GM18870 (cell line): Measurements from ENCODE around the gene RAB3GAP2.
A peak's percentile ranks its signal among the peaks of the same experiment; 100 is the strongest.
"Not testable (repeated sequence)": the region's sequence is repeated elsewhere in the genome, so short reads cannot be mapped to it uniquely, and the experiment has no call there.

Source experiments
- ATAC-seq: cut with Tn5 transposase; IDR thresholded peaks from one replicate; pipeline ENCODE4 v1.9.1; 2021; ENCODE audit warnings: moderate library complexity; ENCODE audit not compliant: unreplicated experiment

RAB3GAP2 gene, protein sequence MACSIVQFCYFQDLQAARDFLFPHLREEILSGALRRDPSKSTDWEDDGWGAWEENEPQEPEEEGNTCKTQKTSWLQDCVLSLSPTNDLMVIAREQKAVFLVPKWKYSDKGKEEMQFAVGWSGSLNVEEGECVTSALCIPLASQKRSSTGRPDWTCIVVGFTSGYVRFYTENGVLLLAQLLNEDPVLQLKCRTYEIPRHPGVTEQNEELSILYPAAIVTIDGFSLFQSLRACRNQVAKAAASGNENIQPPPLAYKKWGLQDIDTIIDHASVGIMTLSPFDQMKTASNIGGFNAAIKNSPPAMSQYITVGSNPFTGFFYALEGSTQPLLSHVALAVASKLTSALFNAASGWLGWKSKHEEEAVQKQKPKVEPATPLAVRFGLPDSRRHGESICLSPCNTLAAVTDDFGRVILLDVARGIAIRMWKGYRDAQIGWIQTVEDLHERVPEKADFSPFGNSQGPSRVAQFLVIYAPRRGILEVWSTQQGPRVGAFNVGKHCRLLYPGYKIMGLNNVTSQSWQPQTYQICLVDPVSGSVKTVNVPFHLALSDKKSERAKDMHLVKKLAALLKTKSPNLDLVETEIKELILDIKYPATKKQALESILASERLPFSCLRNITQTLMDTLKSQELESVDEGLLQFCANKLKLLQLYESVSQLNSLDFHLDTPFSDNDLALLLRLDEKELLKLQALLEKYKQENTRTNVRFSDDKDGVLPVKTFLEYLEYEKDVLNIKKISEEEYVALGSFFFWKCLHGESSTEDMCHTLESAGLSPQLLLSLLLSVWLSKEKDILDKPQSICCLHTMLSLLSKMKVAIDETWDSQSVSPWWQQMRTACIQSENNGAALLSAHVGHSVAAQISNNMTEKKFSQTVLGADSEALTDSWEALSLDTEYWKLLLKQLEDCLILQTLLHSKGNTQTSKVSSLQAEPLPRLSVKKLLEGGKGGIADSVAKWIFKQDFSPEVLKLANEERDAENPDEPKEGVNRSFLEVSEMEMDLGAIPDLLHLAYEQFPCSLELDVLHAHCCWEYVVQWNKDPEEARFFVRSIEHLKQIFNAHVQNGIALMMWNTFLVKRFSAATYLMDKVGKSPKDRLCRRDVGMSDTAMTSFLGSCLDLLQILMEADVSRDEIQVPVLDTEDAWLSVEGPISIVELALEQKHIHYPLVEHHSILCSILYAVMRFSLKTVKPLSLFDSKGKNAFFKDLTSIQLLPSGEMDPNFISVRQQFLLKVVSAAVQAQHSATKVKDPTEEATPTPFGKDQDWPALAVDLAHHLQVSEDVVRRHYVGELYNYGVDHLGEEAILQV (N-terminal part only)

DNA sequence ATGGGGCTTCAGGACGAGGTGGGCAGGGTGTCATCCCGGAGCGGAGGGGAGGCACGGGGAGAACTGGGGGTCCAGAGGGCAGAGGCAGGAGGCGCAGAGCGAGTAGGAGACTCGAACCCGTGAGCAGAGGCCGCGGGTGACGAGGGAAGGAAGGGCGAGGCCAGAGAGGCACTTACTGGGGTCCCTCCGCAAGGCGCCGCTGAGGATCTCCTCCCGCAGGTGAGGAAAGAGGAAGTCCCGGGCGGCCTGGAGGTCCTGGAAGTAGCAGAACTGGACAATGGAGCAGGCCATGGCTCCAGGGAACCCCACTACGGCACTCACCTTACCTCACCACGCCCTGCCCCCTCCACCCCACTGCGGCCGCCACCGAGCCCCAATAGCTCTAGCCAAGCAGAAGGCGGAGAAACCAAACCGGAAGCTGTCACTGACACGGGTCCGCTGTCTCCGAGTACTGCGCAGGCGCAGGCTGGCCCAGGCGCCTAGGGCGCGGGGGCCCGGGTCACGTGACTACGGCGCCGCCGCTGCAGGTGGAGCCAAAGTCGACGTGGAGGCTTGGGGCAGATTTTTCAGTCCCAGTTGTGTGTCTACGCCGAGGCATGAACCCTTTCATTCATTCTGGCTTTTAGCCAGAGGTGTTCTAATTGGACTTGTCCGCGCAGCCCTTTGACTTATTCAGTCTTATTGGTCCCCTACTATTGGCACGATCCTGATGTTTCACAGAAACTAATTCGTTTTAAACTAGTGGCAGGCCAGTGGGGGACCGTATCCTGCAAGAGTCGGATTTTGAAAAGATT is at the start of gene RAB3GAP2:
Gene RAB3GAP2 (minus strand): TSS at position 407 of the 794 bp plus-strand sequence. CDS start 116 bp downstream, at position 291.
- ATAC-seq: peak; percentile 96

DNA sequence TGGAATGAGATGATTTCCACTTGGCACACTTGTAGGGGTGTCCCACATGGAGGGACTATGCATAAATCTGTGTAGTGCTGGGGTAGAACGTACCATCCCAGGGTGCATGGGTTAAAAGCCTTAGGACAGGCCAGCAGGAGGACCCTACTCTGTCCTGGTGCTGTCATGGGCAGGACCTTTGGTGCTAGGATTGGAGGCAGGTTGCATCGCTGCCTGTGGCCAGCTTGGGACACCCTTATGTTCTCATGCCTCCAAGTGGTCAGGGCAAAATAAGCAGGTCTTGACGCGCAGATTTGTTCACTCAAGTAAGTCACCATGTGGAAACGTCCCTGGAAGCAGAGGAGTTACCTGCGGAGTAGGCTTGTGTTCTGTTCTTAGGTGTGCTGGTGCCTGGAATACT is 49.5 kb upstream of the RAB3GAP2 start:
- ATAC-seq: no peak

DNA sequence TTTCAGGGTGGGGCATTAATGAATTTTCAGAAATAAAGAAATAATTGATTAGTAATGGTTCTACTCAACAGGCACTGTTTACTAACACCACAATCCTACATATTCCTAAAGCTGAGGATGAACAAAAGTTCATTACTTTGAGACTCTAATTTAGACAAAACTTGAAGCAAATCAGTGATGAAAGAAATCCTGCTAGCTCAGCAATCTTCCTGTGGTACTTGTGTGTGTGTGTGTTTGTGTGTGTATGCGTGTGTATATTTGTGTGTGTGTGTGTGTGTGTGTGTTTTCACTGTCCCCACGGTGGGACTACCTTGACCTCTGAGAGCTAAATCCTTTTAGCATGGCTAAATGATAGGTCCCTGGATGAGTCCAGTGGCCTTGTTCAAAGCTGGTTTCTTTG is 48.5 kb upstream of the RAB3GAP2 start:
- no peak for ATAC-seq

DNA sequence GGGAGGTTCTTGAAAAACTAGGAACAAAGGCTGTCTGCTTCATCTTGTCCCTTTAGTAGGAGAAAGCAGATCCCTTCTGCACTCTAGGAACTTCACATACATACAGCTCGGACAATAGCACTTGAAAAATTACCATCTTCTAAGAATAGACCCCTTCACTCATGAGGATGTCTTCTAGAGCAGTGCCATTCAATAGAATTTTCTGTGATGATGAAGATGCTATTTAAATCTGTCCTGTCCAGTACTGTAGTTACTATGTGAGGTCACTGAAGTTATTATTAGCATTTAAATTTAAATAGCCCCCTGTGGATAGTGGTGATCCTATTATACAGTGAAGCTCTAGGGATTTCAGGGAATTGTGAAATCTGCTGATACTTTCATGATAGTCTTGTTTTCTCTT is 46.4 kb upstream of the RAB3GAP2 start:
- ATAC-seq: no peak

DNA sequence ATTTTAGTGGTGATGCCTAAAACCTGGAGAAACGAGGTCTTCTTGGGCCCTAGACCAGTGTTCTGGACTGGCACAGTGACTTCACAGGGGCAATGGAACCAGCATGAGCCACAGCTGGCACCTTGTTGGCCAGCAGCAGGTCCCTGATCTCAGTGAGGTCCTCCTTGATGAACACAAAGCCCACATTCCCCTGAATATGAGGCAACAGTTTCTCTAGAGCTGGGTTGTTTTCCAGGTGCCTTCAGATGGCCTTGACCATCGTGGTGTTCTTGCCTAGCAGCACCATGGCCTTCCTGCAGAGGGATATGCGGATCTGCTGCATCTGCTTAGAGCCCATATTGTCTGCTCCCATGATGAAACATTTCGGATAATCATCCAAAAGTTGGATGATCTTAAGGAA is 44.9 kb upstream of the RAB3GAP2 start:
- ATAC-seq: no peak

DNA sequence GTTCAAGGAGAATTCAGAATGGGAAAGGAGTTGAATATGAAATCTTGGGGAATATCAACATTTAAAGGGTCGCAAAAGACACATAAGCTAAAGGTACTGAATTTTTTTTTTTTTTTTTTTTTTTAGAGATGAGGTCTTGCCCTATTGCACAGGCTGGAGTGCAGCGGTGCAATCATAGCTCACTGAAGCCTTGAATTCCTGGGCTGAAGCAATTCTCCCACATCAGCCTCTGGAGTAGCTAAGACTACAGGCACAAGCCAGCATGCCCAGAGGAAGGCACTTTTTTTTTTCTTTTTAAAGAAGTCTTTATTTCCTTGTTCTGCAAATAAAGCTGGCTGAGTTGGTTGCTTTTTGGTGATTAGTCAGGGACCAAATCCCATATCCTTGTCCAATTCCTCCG is 44.1 kb upstream of the RAB3GAP2 start:
- ATAC-seq: no peak

DNA sequence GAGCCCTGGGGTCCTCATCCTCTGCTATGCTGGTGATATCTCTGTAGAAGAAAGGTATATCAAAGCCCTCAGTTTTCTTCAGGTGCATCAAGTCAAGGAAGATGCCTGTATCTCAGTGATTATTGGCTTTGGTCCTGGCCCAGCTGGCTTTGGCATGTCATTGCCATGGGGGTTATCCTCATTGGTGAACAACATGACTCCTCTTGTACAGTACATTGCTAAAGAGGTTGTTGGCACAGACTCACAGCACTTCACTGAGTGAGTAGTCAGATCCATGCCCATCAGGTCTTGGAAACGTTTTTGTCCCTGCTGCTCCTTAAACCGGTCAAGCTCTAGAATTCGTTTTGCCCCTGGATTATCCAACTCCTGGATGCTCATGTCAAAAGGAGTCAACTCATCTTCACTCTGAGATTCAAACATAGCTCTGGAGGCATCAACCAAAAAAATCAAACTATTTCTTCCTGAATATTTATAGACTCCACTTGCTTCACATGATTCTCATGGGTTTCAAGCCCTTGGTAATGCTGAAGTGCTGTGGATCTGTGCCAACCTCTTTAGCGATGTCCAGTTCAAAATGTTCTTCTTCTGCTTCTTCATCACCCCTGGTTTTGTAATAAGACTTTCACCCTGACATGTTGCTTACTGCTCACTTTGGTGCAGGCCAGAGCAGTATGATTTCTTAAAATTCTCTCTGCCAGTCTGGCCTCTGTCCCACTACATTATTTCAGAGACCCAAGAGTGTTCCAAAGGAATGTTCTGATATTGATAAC is 43.0 kb upstream of the RAB3GAP2 start:
- ATAC-seq: no peak

DNA sequence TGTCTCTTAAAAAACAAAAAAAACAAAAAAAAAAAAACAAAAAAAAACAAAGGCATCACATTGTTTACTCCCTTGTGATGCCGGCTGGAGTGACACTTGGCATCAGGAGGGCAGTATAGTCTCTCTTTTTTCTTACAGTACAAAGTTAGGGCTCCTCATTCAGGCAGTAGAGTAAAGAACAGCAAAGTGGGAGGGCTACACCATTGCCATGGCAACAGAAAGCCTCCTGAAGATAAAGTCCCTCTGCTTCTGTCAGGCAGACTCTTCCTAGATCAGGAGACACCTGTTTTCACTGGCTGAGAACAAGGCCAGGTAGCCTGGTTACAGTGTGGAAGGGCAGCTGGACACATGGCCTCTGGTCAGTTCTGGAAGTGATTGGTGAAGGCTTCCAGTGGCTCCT is 41.3 kb upstream of the RAB3GAP2 start:
- no peak for ATAC-seq

DNA sequence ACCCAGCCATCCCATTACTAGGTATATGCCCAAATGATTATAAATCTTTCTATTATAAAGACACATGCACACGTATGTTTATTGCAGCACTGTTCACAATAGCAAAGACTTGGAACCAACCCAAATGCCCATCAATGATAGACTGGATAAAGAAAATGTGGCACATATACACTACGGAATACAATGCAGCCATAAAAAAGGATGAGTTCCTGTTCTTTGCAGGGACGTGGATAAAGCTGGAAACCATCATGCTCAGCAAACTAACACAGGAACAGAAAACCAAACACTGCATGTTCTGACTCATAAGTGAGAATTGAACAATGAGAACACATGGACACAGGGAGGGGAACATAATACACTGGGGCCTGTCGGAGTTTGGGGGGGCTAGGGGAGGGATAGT is 37.9 kb upstream of the RAB3GAP2 start:
- not testable (repeated sequence) for ATAC-seq

DNA sequence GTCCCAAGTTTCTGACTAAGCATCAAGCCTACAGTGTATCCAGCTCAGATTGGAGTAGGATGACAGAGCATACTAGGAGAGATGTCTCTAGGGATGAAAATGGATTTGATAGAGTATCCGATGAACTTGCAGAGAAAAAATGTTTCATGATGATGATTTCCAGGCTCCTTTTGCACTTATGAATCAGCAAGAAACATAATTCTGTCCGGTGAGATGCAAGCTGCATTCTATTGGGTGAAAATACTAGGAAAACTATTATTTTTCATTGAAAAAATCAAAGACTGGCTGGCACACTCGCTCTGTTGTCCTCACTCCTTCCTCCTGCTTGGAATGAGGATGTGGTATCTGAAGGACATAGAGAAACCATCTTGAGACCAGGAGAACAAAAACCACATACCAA is 35.4 kb upstream of the RAB3GAP2 start:
- ATAC-seq: no peak

DNA sequence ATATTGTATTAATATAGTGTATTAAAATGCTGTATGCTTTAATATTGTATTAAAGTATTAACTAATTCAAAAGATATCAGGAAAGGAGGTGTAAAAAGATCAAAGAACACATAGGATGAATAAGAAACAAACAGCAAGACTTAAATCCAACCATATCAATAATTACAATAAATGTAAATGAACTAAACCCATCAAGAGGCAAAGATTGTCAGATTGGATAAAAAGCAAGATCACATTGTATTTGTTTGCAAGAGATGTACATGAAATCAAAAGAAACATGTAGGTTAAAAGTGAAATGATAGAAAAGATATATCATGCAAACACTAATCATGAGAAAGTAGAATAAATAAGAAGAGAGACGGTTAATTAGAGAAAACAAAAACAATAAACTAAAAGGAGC is 34.1 kb upstream of the RAB3GAP2 start:
- no peak for ATAC-seq

DNA sequence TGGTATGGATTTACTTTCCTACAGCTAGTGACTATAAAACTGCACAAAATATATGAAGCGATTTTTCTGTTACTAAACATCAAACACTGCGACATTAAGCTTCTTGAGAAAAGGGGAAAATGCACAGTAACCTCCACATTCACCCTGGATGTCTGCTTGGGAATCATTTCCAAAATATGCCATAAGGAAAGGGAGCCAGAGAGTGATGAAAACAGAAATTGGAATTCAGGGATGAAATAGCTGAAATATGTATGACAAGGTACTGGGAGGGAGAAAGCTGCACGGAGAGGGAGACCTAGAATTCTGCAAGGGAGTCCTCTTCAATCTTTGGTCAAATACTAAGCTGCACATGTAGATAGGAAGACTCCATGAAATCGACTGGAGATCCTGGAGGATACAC is 31.6 kb upstream of the RAB3GAP2 start:
- ATAC-seq: no peak

DNA sequence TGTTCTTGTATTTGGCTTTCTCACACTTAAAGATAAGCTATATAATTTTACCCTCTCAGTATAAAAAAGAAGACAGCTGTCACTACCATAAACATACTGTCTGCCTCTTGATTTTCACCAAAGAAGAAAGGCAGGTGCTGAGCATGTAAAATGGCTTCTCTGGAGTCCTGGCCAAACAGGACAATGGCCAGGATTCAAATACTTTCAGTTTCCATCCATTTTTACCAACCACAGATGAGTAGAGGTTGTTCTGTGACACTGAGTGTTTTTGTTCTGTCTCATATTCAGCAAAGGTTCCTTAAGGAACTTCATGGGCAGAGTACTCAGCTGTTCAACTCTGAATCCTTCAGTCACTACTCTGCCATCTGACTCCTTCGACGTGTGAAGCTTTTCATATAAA is 29.4 kb upstream of the RAB3GAP2 start:
- no peak for ATAC-seq

DNA sequence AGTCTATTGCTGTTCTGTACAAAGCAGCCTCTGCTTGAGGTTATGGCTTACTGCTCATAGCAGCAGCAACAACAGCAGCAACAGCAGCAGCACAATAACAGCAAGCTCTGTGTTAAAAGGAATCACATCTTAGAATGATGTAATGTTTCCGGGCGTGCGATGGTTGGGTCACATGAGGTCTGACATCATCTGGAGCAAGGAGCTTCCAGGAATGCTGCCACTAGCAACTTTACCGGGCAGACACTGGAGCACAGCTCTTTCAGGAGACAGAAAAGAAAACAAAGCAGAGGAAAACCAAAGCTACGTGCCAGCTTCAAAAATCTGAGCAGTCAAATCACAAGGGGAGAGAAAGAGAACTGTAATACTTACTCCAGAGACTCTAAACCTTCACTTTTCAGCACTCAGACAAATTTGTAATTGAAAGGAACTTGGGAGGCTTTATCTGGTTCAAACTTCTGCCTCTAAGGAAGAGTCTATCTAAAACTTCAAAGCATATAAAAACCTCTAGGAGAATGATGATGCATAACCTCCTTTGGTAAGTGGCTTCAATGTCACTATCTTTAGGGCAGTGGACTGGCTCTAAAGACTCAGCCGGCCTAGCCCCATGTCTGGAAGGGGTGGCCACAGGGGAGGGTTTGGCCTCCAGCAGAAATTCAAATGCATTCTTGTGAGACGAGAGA is 28.3 kb upstream of the RAB3GAP2 start:
- no peak for ATAC-seq

DNA sequence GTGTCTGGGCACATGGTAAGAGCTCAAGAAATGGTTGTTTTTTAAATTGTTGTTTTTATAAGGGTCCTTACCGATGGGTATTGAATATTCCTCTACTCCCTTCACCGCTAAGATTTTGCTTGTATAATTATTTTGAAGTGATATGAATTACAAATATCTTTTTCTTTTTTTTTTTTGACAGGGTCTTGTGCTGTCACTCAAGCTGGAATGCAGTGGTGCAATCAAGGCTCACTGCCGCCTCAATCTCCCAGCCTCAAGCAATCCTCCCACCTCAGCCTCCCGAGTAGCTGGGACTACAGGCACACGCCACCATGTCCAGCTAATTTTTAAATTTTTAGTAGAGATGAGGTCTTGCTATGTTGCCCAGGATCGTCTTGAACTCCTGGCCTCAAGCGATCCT is 27.1 kb upstream of the RAB3GAP2 start:
- no peak for ATAC-seq

DNA sequence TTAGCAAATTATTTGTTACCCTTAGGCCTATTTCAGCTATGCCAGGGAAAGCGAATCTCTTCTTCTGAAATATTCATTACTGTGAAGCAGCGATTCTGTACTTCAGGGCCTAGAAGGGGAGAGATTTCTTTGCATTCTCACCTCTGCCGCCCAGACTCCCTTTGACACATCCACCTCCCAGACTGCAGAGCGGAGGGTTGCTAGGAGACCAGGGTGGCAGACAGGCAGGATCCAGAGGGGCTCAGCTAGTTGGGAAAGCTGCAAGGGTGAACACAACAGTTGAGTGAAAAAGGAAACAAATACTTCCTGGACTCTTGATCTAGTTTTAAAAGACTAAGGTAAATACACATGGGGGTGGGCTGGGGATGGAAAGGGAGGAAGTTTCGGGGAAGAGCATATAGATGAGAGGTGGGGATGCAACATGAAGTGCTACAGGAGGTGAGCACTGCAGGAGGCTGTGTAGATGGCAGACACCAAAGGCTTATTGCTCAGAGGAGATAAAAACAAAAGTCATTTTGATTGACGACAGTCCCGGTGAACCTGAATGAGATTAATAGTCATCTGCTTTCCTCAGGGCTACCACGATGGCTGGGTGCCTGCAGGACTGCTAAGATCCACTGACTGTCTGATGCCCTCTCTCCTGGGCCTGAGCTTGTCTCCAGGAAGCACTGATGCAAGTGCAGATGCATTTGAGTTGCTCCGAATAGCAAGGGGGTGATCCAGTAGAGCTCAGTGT is 26.4 kb upstream of the RAB3GAP2 start:
- ATAC-seq: no peak

DNA sequence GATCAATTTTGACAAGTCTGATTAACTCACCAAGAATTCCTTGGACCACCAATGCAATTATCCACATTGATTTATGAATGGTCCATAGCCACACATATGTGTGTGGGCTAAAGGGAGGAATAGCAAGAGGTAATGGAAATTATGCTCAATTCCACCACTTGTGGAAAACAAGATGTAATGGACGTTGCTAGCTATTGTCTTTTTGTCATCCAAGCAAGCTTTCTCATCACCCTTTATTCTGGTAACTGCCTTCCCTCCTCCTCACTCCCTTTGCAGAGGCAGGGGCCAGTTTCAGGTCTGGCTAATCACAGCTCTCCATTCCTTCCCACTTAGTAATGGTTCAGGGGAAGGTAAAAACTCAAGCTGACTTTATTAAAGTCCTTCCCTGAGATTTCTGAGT is 24.7 kb upstream of the RAB3GAP2 start:
- no peak for ATAC-seq

DNA sequence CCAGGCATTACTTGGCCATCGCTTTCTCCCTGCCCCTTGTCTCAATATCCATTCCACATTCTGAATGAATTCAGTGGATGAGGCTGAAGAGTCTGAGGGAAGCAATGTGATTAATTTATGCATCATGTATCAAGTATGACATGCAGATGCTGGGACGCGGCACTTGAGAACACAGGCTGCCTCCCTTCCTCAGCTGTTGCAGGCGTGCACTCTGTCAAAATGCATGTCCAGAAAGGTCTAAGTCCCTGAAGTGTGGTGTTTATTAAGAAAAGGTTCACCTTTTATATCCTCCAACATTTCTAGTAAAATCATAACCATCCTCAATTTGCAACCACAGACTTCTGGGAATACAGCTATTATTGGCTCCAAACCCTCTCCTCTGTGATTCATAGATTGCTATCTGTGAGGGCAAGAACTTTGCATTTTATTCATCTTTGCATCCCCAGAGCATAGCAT is 22.6 kb upstream of the RAB3GAP2 start:
- no peak for ATAC-seq
